Measurements from ENCODE around the gene KIF14.
"Not testable (repeated sequence)": the region's sequence is repeated elsewhere in the genome, so short reads cannot be mapped to it uniquely, and the experiment has no call there.

Gene KIF14

DNA sequence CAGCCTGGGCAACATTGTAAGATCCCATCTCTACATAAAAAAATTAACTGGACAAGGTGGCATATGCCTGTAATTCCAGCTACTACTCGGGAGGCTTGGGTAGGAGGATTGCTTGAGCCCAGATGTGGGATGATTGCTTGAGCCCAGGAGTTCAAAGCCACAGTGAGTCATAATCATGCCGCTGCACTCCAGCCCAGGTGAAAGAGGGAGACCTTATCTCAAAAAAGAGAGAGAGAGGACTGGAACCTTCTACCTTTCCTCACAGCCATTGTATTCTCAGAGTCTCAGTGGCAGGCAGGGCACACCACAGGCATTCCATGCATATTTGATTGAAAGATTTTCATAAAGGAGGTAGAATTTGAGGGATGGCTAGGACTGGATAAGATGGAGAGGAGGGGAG, 78.4 kb downstream of the KIF14 start:
- no peak for DNase-seq

DNA sequence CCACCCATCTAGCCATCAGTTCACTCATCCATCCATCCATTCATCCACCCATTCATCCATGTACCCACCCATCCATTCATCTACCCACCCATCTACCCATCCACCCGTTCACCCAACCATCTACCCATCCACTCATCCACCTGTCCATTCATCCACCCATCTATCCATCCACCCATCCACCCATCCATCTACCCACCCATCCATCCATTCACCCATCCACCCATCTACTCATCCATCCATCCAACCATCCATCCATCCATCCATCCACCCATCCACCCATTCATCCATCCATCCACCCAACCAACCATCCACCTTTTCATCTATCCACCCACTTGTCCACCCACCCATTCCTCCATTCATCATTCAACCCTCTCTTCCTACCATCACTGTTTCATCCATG, 80.3 kb downstream of the KIF14 start:
- no peak for DNase-seq

- DNase-seq = no peak
Measured at GRCh38 chr1:200538179-200538578, 82.4 kb downstream of the KIF14 start.

DNA sequence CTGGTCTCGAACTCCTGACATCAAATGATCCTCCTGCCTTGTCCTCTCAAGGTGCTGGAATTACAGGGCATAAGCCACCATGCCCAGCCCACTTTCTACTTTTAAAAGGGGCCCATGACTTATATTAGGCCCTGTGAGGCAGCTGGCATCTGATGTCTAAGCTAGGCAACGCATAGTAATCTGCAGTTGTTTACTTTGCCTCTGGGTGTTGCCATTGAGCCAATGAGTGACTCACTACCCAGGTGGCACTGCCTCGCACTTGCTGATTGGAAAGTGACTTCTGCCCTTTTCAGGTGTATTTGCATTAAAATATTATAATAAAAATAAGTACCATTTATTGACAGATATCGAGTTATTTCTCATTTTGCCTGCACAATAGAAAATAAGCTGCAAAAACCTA, 84.9 kb downstream of the KIF14 start:
- peak; percentile 27 for DNase-seq

DNA sequence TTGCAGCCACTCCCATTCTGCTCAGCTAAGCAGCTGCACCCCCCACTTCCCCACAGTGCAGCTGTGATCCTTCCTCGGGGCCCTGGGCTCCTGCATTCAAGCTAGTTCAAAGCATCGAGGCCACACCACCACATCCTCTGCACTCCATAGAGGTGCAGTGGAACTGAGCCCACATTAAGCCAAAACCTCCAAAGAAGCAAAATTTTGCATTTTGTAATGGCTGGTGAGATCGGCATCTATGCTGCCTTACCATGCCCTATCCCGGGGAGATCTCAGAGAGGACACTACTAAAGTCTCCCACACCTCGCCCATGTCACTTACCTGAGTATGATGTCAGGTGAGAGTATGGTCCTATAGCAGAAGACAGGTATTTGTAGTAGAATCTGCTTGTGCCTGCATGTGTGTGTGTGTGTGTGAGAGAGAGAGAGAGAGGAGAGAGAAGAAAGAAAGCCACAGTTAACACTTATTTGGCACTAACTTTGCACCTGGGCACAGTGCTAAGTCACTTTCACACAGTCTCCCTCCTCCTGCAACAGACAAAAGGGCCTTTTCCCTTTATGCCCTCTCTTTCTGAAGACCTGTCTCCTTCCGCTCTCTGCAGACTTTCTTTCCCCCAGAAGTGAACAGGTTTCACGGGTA, 89.8 kb downstream of the KIF14 start:
- DNase-seq = no peak

GRCh38 chr1:200528858-200529606, 91.5 kb downstream of the KIF14 start:
- DNase-seq = no peak

DNA sequence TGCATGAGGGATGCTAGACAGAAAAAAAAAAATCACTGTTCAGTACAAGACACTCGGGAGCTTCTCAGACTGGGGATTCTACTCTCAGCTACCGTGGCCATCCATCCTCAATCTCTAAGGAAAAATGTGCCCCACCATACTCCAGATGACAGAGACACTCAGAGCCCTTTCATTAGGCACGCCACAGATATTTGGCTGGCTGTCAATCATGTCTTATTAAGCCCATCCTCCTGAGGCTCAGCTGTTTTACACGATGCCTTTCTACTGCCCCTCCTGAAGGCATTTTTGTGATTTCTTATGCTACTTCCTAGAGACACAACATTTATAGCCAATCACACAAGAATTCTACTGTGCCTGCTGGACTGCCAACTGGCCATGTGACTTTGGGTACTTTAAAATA, 92.9 kb downstream of the KIF14 start:
- no peak for DNase-seq

GRCh38 chr1:200526709-200527612, 93.6 kb downstream of the KIF14 start:
- no peak for DNase-seq

GRCh38 chr1:200525090-200525987, 95.2 kb downstream of the KIF14 start:
- no peak for DNase-seq

DNA sequence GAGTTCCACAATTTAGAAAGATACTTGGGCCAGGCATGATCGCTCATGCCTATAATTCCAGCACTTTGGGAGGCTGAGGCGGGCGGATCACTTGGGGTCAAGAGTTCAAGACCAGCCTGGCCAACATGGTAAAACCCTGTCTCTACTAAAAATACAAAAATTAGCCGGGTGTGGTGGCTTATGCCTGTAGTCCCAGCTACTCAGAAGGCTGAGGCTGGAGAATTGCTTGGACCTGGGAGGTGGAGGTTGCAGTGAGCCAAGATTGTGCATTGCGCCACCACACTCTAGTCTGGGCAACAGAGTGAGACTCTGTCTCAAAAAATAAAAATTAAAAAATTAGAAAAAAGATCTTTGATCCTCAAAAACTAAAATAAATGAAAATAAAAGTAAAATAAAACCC, 96.0 kb downstream of the KIF14 start:
- DNase-seq = not testable (repeated sequence)

GRCh38 chr1:200524092-200524491, 96.5 kb downstream of the KIF14 start:
- no peak for DNase-seq

DNA sequence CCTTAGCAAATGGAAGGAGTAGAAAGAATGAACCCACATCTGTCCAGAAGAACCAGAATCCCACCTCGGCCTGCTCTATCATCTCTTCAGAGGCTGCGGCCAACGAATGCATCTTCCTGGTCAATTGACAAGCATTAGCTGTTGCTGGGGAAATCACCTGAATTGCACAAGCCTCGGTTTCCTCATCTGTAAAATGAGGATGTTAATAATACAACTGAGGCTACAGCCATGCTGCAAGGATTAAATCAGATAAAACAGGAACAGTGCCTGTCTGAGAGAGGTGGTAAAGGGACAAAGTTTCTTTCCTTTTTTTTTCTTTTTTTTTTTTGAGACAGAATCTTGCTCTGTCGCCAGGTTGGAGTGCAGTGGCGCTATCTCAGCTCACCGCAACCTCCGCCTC, 99.8 kb downstream of the KIF14 start:
- DNase-seq = no peak

DNA sequence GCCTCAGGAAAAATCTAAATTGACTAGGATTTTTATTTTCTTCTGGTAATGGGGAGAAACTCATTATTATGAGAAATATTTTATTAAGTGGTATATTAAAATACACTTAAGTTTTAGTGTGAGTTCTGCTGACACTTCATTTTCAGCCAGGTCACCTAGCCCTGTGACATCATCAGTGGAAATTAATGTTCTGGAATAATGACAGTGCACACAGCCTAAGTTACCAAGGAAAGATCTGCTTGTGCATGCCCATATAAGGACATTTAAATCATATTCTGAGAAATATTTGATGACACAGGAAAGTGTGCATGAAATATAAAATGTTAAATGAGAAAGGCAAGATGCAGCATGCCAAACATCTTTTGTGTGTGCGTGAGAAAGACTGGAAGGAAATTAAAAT, 102.0 kb downstream of the KIF14 start:
- no peak for DNase-seq

DNA sequence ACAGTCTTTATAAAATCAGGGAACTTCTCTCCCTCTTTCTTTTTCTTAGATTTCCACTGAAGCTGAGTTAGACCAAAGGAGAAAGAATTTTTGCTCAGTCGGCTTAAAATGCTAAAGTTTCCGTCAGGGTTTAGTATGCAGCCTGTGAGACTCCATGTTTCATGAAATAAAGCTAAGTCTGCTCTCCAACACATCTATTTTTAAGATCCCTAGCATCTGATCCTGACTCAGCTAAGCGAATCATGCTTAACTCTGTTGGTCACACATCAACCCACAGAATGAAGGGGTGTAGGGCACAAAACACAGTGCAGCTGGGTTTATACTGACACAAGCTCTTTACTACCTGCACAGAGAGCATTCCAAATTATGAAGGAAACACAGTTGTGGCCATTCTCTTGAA, 108.4 kb downstream of the KIF14 start:
- no peak for DNase-seq

GRCh38 chr1:200510228-200510623, 110.3 kb downstream of the KIF14 start:
- DNase-seq = peak; percentile 39

DNA sequence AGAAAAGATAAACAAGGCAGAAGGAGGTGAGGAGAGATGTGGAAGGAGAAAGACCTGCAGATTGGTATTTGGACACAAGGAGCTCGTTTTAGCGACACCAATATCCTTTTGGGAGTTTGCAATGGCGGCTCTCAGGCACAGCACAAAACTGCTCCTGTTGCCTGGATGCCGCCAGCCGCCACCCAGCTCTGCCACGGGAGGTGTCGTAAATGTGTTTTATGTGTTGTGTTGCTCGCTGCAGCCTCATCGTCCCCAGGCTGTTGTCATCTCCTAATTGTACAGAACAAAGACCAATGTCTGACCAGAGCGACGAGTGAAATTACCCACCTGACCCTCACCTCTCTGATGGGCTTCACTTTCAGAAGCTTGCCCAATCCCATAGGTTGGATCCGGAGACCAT, 114.1 kb downstream of the KIF14 start:
- DNase-seq = no peak

GRCh38 chr1:200505257-200505656, 115.3 kb downstream of the KIF14 start:
- DNase-seq = no peak
